ENCODE results near the gene TSPO. TPM values are rescaled to one million over a fixed set of nuclear protein-coding genes. Genes with fewer than 3 reads are reported as not detected.

TSPO gene
- total and polyA plus RNA-seq, 2 of the 13 experiments (the other 11 are each of a cell fraction or from before 2014, with no cell fraction given) = 0.46 to 1.4 TPM

DNA sequence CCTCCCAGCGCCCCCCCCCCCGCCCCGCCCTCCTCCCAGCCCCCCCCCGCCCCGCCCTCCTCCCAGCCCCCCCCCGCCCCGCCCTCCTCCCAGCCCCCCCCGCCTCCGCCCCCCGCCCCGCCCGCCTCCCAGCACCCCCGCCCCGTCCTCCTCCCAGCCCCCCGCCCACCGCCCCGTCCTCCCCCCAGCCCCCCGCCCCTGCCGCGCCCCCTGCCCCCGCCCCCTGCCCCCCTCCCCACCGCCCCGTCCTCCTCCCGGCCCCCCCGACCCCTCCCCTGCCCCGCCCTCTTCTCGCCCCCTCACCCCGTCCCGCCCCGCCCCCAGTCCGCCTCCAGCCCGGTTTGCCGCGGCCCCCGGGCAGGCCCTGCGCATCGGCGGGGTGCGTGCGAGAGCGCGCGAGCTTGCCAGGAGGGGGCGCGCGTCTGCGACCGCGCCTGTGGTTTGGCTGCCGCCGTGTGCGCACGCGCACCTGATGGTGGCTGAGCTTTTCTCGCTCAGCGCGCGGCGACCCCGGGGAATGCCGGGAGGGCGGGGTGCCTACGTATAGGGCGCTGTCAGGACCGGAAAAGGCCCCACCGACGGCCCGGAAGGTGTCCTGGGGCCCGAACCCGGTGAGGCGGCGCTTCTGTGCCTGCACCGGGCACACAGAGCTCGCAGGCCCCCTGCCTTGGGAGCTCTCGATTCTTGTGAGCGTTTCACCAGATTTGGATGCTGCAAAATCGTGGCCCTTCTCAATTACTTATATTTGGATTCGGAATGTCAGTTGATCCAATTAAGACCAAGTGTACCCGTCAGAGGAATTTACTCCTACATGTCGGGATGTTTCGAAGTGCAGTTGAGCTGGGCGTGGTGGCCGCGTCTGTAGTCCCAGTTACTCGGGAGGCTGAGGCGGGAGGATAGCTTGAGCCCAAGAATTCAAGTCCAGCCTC is 36.1 kb downstream of the TSPO start (continued):
- no peak for TF ChIP-seq NR1H2 (CRISPR knock-in tag; IDR thresholded peaks at IDR 0.05; ENCODE audit: borderline replicate concordance, low read depth)
- 0 out of 2 replicates have a peak, but pooled peaks have one; percentile 35 for TF ChIP-seq ZSCAN9 (CRISPR knock-in tag; IDR thresholded peaks at IDR 0.05; ENCODE audit: borderline replicate concordance)
- peak; percentile 81 for TF ChIP-seq ETV6 (CRISPR knock-in tag; conservative IDR thresholded peaks at IDR 0.05)
- peak; percentile 83 for TF ChIP-seq KDM2A (CRISPR knock-in tag; IDR thresholded peaks at IDR 0.05; ENCODE audit: borderline replicate concordance, low read depth)
- TF ChIP-seq PHB2 (IDR thresholded peaks at IDR 0.05; ENCODE audit: partially characterized antibody) = no peak
- TF ChIP-seq, protein P1, sequence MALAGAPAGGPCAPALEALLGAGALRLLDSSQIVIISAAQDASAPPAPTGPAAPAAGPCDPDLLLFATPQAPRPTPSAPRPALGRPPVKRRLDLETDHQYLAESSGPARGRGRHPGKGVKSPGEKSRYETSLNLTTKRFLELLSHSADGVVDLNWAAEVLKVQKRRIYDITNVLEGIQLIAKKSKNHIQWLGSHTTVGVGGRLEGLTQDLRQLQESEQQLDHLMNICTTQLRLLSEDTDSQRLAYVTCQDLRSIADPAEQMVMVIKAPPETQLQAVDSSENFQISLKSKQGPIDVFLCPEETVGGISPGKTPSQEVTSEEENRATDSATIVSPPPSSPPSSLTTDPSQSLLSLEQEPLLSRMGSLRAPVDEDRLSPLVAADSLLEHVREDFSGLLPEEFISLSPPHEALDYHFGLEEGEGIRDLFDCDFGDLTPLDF (CRISPR knock-in tag; IDR thresholded peaks at IDR 0.05) = peak; percentile 83
- TF ChIP-seq, protein P2, sequence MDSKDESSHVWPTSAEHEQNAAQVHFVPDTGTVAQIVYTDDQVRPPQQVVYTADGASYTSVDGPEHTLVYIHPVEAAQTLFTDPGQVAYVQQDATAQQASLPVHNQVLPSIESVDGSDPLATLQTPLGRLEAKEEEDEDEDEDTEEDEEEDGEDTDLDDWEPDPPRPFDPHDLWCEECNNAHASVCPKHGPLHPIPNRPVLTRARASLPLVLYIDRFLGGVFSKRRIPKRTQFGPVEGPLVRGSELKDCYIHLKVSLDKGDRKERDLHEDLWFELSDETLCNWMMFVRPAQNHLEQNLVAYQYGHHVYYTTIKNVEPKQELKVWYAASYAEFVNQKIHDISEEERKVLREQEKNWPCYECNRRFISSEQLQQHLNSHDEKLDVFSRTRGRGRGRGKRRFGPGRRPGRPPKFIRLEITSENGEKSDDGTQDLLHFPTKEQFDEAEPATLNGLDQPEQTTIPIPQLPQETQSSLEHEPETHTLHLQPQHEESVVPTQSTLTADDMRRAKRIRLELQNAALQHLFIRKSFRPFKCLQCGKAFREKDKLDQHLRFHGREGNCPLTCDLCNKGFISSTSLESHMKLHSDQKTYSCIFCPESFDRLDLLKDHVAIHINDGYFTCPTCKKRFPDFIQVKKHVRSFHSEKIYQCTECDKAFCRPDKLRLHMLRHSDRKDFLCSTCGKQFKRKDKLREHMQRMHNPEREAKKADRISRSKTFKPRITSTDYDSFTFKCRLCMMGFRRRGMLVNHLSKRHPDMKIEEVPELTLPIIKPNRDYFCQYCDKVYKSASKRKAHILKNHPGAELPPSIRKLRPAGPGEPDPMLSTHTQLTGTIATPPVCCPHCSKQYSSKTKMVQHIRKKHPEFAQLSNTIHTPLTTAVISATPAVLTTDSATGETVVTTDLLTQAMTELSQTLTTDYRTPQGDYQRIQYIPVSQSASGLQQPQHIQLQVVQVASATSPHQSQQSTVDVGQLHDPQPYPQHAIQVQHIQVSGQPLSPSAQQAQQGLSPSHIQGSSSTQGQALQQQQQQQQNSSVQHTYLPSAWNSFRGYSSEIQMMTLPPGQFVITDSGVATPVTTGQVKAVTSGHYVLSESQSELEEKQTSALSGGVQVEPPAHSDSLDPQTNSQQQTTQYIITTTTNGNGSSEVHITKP (CRISPR knock-in tag; IDR thresholded peaks at IDR 0.05; ENCODE audit: low read depth) = peak; percentile 20; the same call in 1 of the 2 replicates
- peak; percentile 66; the same call in 1 of the 2 replicates for TF ChIP-seq ZNF160 (CRISPR knock-in tag; IDR thresholded peaks at IDR 0.05)
- peak; percentile 28; the same call in 1 of the 2 replicates for TF ChIP-seq RXRB (CRISPR knock-in tag; IDR thresholded peaks at IDR 0.05; ENCODE audit: borderline replicate concordance)
- TF ChIP-seq, protein P3, sequence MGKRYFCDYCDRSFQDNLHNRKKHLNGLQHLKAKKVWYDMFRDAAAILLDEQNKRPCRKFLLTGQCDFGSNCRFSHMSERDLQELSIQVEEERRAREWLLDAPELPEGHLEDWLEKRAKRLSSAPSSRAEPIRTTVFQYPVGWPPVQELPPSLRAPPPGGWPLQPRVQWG (CRISPR knock-in tag; IDR thresholded peaks at IDR 0.05; ENCODE audit: borderline replicate concordance, low read depth) = no peak
- TF ChIP-seq HHEX (CRISPR knock-in tag; IDR thresholded peaks at IDR 0.05) = no peak
- TF ChIP-seq, protein P4, sequence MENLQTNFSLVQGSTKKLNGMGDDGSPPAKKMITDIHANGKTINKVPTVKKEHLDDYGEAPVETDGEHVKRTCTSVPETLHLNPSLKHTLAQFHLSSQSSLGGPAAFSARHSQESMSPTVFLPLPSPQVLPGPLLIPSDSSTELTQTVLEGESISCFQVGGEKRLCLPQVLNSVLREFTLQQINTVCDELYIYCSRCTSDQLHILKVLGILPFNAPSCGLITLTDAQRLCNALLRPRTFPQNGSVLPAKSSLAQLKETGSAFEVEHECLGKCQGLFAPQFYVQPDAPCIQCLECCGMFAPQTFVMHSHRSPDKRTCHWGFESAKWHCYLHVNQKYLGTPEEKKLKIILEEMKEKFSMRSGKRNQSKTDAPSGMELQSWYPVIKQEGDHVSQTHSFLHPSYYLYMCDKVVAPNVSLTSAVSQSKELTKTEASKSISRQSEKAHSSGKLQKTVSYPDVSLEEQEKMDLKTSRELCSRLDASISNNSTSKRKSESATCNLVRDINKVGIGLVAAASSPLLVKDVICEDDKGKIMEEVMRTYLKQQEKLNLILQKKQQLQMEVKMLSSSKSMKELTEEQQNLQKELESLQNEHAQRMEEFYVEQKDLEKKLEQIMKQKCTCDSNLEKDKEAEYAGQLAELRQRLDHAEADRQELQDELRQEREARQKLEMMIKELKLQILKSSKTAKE (CRISPR knock-in tag; IDR thresholded peaks at IDR 0.05; ENCODE audit: borderline replicate concordance) = no peak
- 0 out of 2 replicates have a peak, but pooled peaks have one; percentile 68 for TF ChIP-seq SMAD1 (CRISPR knock-in tag; IDR thresholded peaks at IDR 0.05; ENCODE audit: borderline replicate concordance, low read depth)
- no peak for TF ChIP-seq SRF (IDR thresholded peaks at IDR 0.05; ENCODE audit: low read depth, low read length)
- TF ChIP-seq GTF2F1 (IDR thresholded peaks at IDR 0.05; ENCODE audit: low read length) = no peak
- TF ChIP-seq ZNF678 (CRISPR knock-in tag; IDR thresholded peaks at IDR 0.05) = no peak
- no peak for TF ChIP-seq SAFB2 (CRISPR knock-in tag; IDR thresholded peaks at IDR 0.05; ENCODE audit: borderline replicate concordance, low read depth)
- TF ChIP-seq ZNF589 (CRISPR knock-in tag; conservative IDR thresholded peaks at IDR 0.05) = peak; percentile 81
- TF ChIP-seq, protein P5, sequence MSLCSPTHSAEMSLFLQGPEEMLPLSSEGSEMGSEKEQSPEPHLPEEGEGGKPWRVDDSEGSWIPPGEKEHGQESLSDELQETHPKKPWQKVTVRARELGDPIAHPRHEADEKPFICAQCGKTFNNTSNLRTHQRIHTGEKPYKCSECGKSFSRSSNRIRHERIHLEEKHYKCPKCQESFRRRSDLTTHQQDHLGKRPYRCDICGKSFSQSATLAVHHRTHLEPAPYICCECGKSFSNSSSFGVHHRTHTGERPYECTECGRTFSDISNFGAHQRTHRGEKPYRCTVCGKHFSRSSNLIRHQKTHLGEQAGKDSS (CRISPR knock-in tag; IDR thresholded peaks at IDR 0.05; ENCODE audit: borderline replicate concordance, low read depth) = no peak; the same call in 1 of the 2 replicates
- TF ChIP-seq RARG (CRISPR knock-in tag; IDR thresholded peaks at IDR 0.05; ENCODE audit: low read depth) = no peak

Data from HepG2 (cell line).